HEK293 (cell line): ENCODE measurements around the gene CTRB1.

Experiments
- CTCF ChIA-PET: fragments of 350-600 bp; formaldehyde crosslinking; extraction: SDS; loops from one replicate; lab custom pipeline; 2021; ENCODE audit warnings: antibody characterized with exemption; lab: Yijun Ruan, JAX
- POLR2A ChIA-PET: fragments of 300-600 bp; formaldehyde crosslinking; extraction: SDS; loops from one replicate; lab custom pipeline; 2020; ENCODE audit warnings: antibody characterized with exemption, inconsistent platforms; lab: Yijun Ruan, JAX
- H3K27ac ChIP-seq: fragments of 200-500 bp; sonication (Bioruptor generic); 2 replicates; pipeline ENCODE4 v1.5.1; 2014; ENCODE audit warnings: low read depth, low read length, control low read depth, inconsistent platforms; ENCODE audit errors: extremely low read depth
- H3K36me3 ChIP-seq, 2 experiments: fragments of 200-500 bp in 1 of 2; sonication (Bioruptor generic) in 1 of 2; 1 replicate in 1 of 2; 2 replicates in 1 of 2; pipeline ENCODE4 v1.5.1; 2014 to 2017; ENCODE audit warnings: inconsistent platforms in 2 of 2, low read length in 2 of 2; ENCODE audit not compliant: control insufficient read depth in 2 of 2, insufficient read depth in 1 of 2
- H3K4me1 ChIP-seq: fragments of 200-500 bp; sonication (Bioruptor generic); 2 replicates; pipeline ENCODE4 v1.5.1; 2014; ENCODE audit warnings: mild to moderate bottlenecking, low read length, inconsistent platforms; ENCODE audit not compliant: control insufficient read depth, insufficient read depth
- H3K4me3 ChIP-seq: 2 replicates; pipeline ENCODE4 v1.5.1; 2011; ENCODE audit warnings: low read depth, mild to moderate bottlenecking, control low read depth, low read length, moderate library complexity
- H3K9me3 ChIP-seq: fragments of 200-500 bp; sonication (Bioruptor generic); 2 replicates; pipeline ENCODE4 v1.5.1; 2014; ENCODE audit warnings: low read depth, low read length, inconsistent platforms; ENCODE audit not compliant: control insufficient read depth, insufficient read depth
- GLIS1 ChIP-seq: fragments of 450-650 bp; formaldehyde crosslinking; IDR thresholded peaks from 2 replicates; pipeline ENCODE4 v1.5.1; 2016; ENCODE audit warnings: missing biosample characterization, missing genetic modification characterization
- HOXA7 ChIP-seq: sonication (generic); formaldehyde crosslinking; IDR thresholded peaks from 2 replicates; pipeline ENCODE4 v1.8.1; 2022; ENCODE audit warnings: missing genetic modification reagents, borderline replicate concordance
- SETDB1 ChIP-seq: IDR thresholded peaks from one replicate; pipeline ENCODE4 v1.6.1; 2017; ENCODE audit warnings: mild to moderate bottlenecking, low read length, moderate library complexity, mixed read lengths; ENCODE audit not compliant: insufficient read length
- TRIM28 ChIP-seq: IDR thresholded peaks from 2 replicates; pipeline ENCODE4 v1.6.1; 2011; ENCODE audit warnings: low read length, control low read depth, borderline replicate concordance
- ZFP41 ChIP-seq: fragments of 450-650 bp; formaldehyde crosslinking; IDR thresholded peaks from 2 replicates; pipeline ENCODE4 v1.5.1; 2016; ENCODE audit warnings: missing biosample characterization, missing genetic modification characterization, borderline replicate concordance
- ZFP69B ChIP-seq: fragments of 450-650 bp; formaldehyde crosslinking; IDR thresholded peaks from 2 replicates; pipeline ENCODE4 v1.5.1; 2016; ENCODE audit warnings: missing biosample characterization, missing genetic modification characterization
- ZNF174 ChIP-seq: fragments of 450-650 bp; formaldehyde crosslinking; IDR thresholded peaks from 2 replicates; pipeline ENCODE4 v1.5.0; 2017; ENCODE audit warnings: missing biosample characterization, mild to moderate bottlenecking, missing genetic modification characterization
- ZNF221 ChIP-seq: fragments of 450-650 bp; formaldehyde crosslinking; IDR thresholded peaks from 2 replicates; pipeline ENCODE4 v1.5.1; 2017; ENCODE audit warnings: missing biosample characterization, missing genetic modification characterization, borderline replicate concordance
- ZNF239 ChIP-seq: fragments of 450-650 bp; formaldehyde crosslinking; IDR thresholded peaks from 2 replicates; pipeline ENCODE4 v1.5.1; 2016; ENCODE audit warnings: missing biosample characterization, missing genetic modification characterization
- ZNF274 ChIP-seq, 2 experiments: fragments of 200-500 bp in 1 of 2; fragments of 450-650 bp in 1 of 2; sonication (Bioruptor generic) in 1 of 2; formaldehyde crosslinking in 1 of 2; IDR thresholded peaks; 2 replicates each; pipeline versions ENCODE4 v1.5.1 to v1.6.1; 2014 to 2016; ENCODE audit warnings: borderline replicate concordance in 1 of 2, inconsistent platforms in 1 of 2, low read length in 1 of 2, missing biosample characterization in 1 of 2, missing genetic modification characterization in 1 of 2
- ZNF621 ChIP-seq: fragments of 450-650 bp; formaldehyde crosslinking; IDR thresholded peaks from 2 replicates; pipeline ENCODE4 v1.5.1; 2017; ENCODE audit warnings: missing biosample characterization, missing genetic modification characterization
- ZNF670 ChIP-seq: fragments of 450-650 bp; formaldehyde crosslinking; IDR thresholded peaks from 2 replicates; pipeline ENCODE4 v1.5.1; 2016; ENCODE audit warnings: missing biosample characterization, missing genetic modification characterization, low read depth
- ZNF707 ChIP-seq: fragments of 450-650 bp; formaldehyde crosslinking; IDR thresholded peaks from 2 replicates; pipeline ENCODE4 v1.5.1; 2016; ENCODE audit warnings: missing biosample characterization, missing genetic modification characterization
- TF ChIP-seq, protein P1 (sequence below): fragments of 450-650 bp; formaldehyde crosslinking; IDR thresholded peaks from 2 replicates; pipeline ENCODE4 v1.5.1; 2017; ENCODE audit warnings: missing biosample characterization, missing genetic modification characterization
- TF ChIP-seq, protein P2 (sequence below): fragments of 450-650 bp; formaldehyde crosslinking; IDR thresholded peaks from 2 replicates; pipeline ENCODE4 v1.5.1; 2017; ENCODE audit warnings: missing biosample characterization, mild to moderate bottlenecking, missing genetic modification characterization, moderate library complexity
- TF ChIP-seq, protein P3 (sequence below): fragments of 450-650 bp; formaldehyde crosslinking; IDR thresholded peaks from 2 replicates; pipeline ENCODE4 v1.5.1; 2017; ENCODE audit warnings: missing biosample characterization, missing genetic modification characterization

CTRB1 gene

DNA sequence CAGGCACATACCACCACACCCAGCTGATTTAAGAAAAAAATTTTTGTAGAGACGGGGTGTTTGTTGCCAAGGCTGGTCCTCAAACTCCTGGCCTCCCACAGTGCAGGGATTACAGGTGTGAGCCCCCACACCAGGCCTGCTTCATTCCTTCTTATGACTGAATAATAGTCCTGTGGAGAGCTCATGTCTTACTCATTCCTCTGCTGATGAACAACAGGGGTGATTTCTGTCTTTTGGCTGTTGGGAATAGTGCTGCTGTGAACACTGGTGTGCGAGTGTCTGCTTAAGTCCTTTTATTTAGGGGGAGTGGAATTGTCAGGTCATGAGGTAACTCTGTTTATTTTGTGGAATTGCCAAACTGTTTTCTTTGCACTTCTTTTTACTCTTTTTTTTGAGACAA, 2.7 kb upstream of the CTRB1 start:
- CTCF ChIA-PET = interaction anchor here (0.6 to 1.8 kb wide), 2 partner anchors 17 to 417 kb away, joined by 4 to 7 read pairs; no protein-coding TSS in a partner anchor
- no peak overlapping the region for H3K4me3 ChIP-seq
- no peak for TF ChIP-seq ZNF670
- TF ChIP-seq ZNF239 (tag by site-specific recombination) = no peak
- no peak for TF ChIP-seq HOXA7
- TF ChIP-seq TRIM28 = no peak
- TF ChIP-seq, protein P1, sequence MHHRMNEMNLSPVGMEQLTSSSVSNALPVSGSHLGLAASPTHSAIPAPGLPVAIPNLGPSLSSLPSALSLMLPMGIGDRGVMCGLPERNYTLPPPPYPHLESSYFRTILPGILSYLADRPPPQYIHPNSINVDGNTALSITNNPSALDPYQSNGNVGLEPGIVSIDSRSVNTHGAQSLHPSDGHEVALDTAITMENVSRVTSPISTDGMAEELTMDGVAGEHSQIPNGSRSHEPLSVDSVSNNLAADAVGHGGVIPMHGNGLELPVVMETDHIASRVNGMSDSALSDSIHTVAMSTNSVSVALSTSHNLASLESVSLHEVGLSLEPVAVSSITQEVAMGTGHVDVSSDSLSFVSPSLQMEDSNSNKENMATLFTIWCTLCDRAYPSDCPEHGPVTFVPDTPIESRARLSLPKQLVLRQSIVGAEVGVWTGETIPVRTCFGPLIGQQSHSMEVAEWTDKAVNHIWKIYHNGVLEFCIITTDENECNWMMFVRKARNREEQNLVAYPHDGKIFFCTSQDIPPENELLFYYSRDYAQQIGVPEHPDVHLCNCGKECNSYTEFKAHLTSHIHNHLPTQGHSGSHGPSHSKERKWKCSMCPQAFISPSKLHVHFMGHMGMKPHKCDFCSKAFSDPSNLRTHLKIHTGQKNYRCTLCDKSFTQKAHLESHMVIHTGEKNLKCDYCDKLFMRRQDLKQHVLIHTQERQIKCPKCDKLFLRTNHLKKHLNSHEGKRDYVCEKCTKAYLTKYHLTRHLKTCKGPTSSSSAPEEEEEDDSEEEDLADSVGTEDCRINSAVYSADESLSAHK (tag by site-specific recombination) = no peak
- TF ChIP-seq, protein P2, sequence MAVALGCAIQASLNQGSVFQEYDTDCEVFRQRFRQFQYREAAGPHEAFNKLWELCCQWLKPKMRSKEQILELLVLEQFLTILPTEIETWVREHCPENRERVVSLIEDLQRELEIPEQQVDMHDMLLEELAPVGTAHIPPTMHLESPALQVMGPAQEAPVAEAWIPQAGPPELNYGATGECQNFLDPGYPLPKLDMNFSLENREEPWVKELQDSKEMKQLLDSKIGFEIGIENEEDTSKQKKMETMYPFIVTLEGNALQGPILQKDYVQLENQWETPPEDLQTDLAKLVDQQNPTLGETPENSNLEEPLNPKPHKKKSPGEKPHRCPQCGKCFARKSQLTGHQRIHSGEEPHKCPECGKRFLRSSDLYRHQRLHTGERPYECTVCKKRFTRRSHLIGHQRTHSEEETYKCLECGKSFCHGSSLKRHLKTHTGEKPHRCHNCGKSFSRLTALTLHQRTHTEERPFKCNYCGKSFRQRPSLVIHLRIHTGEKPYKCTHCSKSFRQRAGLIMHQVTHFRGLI (tag by site-specific recombination) = no peak
- TF ChIP-seq, all 188 proteins: peak for 0
- Histone ChIP-seq H3K9me3 (no peaks in the 10 kb centered on the region), H3K36me3 (no peaks in the 10 kb centered on the region), H3K27ac (no peak overlapping the region), H3K4me1 (no peaks in the 10 kb centered on the region)
- POLR2A ChIA-PET = no interaction called here

DNA sequence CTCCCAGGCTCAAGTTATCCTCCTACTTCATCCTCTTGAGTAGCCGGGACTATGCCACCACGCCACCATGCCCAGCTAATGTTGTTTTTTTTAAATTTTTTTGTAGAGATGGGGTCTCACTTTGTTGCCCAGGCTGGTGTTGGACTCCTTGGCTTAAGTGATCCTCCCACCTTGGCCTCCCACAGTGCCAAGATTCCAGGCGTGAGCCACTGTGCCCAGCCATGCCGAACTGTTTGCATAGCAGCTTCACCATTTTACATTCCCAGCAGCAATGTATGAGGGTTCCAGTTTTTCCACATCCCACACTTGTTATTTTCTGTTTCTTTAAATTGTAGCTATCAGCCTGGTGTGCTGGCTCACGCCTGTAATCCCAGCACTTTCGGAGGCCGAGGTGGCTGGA, 2.2 kb upstream of the CTRB1 start:
- Histone ChIP-seq H3K4me1 (no peaks in the 10 kb centered on the region), H3K9me3 (no peaks in the 10 kb centered on the region), H3K27ac (no peak overlapping the region), H3K4me3 (no peak overlapping the region), H3K36me3 (no peaks in the 10 kb centered on the region)
- no peak for TF ChIP-seq GLIS1 (tag by site-specific recombination)
- no peak for TF ChIP-seq ZNF707 (tag by site-specific recombination)
- no peak for TF ChIP-seq ZNF274 (IDR thresholded peaks at IDR 0.05; ENCODE audit: low read length)
- TF ChIP-seq ZNF274 (tag by site-specific recombination; IDR thresholded peaks at IDR 0.05; ENCODE audit: borderline replicate concordance) = no peak
- TF ChIP-seq ZNF221 (tag by site-specific recombination) = no peak
- no peak for TF ChIP-seq ZFP69B (tag by site-specific recombination)
- TF ChIP-seq ZNF621 = no peak
- no peak for TF ChIP-seq ZFP41 (tag by site-specific recombination)
- no peak for TF ChIP-seq ZNF174 (tag by site-specific recombination)
- TF ChIP-seq SETDB1 = no peak
- TF ChIP-seq, protein P3, sequence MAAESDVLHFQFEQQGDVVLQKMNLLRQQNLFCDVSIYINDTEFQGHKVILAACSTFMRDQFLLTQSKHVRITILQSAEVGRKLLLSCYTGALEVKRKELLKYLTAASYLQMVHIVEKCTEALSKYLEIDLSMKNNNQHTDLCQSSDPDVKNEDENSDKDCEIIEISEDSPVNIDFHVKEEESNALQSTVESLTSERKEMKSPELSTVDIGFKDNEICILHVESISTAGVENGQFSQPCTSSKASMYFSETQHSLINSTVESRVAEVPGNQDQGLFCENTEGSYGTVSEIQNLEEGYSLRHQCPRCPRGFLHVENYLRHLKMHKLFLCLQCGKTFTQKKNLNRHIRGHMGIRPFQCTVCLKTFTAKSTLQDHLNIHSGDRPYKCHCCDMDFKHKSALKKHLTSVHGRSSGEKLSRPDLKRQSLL (tag by site-specific recombination) = no peak
- TF ChIP-seq, protein P1 (tag by site-specific recombination) = no peak
- ChIA-PET POLR2A (no interaction called here), CTCF (interaction anchor here (1.8 kb wide), 1 partner anchor 17 kb away, joined by 7 read pairs; no protein-coding TSS in a partner anchor)
